HG03520 (cell line): ENCODE results near the gene MITF.
"Not testable (repeated sequence)": the region's sequence is repeated elsewhere in the genome, so short reads cannot be mapped to it uniquely, and the experiment has no call there.

Source experiments
- ATAC-seq: cut with Tn5 transposase; IDR thresholded peaks from one replicate; pipeline ENCODE4 v1.9.1; 2021; ENCODE audit warnings: mild to moderate bottlenecking, moderate library complexity; ENCODE audit not compliant: unreplicated experiment

MITF gene

DNA sequence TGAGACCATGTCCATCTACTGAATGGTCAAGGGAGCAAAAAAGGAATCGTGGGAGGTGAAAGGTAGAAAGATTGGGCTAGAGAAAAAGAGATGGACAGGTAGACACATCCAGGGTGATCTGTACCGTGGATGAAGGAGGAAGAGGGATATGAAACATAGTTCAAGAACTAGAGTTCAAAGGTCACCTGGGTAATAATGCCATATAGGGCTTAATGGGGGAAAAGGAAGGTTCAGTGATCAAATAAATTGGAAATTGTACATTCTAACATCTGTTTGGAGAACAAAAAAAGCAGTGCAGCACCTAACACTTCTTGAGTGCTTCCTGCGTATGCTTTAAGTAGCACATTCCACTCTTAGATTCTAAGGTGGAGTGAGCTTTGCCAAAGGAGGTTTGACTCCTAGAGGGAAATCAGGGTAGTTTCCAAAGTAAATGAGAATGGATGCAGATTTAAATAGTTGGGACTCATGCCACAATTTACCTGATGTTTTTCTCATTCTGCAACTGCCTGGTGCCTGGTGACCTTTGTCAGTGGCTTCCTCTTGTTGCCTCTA is 46.6 kb downstream of the MITF start:
- no peak for ATAC-seq

- no peak for ATAC-seq
Observed at GRCh38 chr3:69786854-69787253, 47.6 kb downstream of the MITF start.

DNA sequence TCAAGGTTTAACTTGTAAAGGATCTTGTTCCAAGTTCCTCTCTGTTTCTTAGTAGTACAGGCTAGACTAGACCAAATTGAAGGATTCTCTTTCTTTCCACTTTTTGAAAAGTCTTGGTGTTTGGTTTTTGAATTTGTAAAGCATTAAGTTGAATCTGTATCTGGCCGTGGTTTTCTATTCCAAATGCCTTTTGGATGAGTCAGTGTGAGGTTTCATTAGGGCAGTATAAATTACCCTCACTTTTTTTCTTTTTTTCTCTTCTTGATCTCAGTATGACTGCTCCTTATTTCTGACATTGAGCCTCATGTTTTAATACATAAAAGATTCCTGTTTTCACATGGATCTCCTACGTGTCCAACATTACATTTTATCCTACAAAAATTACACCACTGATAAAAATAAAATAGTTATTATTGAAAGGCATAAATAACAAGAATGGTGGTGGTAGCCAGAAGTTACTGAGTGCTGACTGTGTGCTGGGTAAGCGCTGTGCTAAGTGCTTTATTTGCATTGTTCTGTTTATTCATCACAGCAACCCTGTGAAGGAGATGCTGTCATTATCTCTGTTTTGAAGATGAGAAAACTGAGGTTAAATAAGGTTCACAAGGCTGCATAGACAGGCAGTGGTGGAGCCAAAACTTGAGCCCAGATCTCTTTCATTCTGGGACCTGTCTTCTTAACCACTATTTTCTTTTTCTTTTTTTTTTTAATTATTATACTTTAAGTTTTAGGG is 48.3 kb downstream of the MITF start:
- ATAC-seq, result no peak

DNA sequence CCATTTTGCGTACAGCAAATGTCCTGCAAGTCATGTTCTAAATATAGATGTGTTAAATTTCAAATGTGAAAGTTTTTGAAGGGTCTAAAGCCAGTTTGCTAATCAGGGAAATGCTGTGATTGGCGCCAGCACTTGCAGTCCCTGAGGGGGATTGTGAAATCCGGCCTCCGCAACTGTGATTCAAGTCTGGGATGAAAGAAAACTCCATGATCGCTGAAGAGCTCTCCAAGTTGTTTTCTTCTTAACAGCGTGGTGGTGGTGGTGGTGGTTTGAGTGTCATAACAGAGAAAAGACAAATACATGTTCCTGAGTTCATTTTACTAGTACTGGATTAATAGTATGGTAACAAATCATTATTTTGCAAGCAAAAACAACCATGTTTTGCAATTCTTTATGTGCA is 51.8 kb downstream of the MITF start:
- no peak for ATAC-seq

GRCh38 chr3:69791919-69792399 is 52.7 kb downstream of the MITF start:
- no peak for ATAC-seq

DNA sequence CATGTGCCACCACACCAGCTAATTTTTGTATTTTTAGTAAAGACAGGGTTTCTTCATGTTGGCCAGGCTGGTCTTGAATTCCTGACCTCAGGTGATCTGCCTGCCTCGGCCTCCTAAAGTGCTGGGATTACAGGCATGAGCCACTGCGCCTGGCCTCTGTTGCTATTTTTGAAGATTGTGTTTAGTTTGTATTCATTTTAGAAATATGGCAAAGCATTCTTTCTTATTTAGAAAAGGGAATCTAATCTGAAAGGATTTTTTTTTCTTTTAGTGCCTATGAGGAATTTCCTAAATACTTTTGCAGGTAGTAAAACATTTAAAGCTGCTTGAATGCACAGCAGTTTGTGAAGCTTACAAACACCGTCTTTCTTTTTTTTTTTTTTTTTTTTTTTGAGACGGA is 56.9 kb downstream of the MITF start:
- ATAC-seq, result not testable (repeated sequence)

- ATAC-seq, result no peak
Observed at GRCh38 chr3:69803681-69804270, 64.5 kb downstream of the MITF start.

- ATAC-seq, result no peak
Observed at GRCh38 chr3:69805491-69805890, 66.2 kb downstream of the MITF start.

- ATAC-seq, result no peak
Observed at GRCh38 chr3:69806735-69807438, 67.6 kb downstream of the MITF start.

DNA sequence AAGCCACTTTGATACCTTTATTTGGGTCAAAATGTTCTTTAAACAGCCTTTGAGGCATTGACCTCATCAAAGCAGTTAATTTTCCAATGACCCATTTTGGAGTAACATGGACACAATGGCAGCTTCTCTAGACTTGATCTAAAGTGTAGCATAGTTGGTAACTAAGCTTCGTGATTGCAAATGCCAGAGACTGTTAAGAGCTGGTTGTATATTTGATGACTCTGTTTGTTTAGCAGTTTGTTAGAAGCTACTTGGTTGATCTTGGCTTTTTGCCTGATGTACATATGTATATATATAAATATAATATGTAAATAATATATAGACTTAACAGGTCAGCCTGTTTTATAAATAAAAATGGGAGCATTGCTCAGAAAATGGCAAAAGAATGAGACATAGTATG is 68.4 kb downstream of the MITF start:
- ATAC-seq, result no peak

DNA sequence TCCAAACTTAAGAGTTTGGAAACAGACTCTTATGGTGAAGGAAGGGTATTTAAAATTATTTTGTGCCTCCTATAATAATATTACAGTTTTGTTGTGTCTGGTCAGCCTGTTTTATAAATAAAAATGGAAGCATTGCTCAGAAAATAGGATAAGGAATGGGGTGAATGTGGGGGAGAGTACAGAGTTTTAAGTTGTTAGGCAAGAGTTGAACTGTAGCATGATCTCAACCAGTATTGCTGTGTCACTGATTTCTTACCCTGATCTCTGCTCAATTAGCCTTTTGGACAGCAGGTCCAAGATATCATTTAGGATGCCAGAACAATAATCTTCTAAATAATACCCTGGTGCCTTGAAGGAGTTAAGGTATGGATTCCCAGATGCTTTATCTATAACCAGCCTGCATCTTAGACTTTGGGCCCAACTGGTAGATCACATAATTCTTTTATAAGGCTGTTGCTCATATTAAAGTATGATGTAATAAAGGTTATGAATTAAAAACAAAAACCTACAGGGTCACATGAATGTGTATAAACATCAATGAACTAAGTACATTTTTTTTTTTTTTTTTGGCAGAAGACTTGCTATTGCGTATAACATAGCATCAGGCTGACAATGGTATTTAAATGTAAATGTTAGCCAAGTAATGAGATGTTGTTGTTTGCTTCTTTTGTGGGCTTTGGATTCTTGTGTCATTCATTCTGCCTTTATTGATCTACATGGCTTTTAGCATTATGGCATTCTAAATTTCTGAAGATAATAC is 70.0 kb downstream of the MITF start:
- ATAC-seq, result no peak

GRCh38 chr3:69811452-69812401 is 72.5 kb downstream of the MITF start:
- ATAC-seq, result no peak

DNA sequence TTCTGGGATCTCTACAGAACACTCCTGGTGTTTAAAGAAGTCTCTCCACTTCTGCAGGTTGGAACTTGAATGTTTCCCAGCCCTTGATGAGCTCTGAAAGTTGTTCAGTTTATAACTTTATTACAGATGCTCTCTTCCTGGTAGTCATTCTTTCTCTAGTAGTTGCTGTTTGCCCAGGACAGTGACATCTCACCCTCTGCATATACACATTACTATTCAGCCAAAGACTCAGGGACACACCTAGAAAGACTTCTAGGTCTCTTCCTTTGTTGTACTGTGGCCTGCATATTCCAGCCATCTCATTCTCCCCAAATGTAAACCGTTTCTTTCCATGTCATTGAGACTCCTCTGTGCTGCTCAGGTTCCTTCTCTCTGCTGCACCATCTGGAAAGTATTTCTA is 76.7 kb downstream of the MITF start:
- ATAC-seq, result no peak

DNA sequence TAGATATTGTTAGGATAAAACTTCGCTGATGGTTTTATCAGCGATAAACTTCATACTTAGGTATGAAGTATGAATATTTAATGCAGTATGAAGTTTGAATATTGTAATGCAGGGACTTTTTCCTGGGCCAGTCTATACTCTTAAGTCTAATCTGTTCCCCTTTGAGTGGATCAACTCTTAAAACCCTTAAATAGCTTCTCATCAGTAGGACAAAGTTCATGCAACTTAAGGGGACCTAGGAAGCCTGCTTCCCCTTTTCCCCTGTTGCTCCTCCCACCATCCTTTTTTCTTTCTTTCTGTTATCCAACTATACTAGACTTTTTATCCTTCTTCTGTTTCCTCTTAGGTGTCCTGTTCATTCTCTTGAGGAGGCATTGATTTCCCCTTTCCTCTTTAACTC is 78.7 kb downstream of the MITF start:
- ATAC-seq, result no peak

DNA sequence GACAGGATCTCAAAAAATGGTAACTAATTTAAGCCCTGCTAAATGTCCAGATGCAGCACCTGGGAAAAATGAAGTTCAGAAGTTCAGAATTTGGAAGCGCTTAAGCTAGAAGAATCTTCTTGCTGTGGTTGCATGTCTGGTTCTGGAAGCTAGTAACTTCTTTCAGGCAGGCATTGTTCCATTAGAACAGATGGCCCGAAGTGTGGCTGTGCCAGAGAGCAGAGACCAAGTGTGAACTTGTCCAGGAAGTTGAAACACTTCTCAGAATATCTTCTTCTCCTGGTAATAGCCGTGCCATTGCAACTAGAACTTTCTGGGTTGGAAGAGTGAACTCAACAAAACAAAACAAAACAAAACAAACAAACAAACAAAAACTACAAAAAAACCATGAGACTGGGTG is 80.0 kb downstream of the MITF start:
- ATAC-seq, result no peak

DNA sequence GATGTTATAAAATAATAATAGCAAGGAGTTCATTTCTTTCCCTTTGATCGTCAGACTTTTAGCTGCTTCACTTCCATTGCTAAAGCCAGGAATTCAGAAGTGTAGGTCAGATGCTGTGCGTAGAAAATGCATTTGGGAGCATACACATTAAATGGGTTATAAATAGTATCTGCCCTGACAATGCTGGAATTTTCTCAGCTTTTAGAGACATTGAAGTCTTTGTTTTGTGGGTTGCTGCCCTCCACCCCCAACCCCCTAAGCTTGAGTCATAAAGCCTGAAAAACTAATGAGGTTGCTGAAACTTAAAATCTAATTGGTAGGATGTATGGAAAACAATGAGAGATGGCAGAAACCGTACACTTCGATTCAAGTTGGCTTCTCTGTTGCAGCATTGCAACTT is 81.9 kb downstream of the MITF start:
- ATAC-seq, result no peak

DNA sequence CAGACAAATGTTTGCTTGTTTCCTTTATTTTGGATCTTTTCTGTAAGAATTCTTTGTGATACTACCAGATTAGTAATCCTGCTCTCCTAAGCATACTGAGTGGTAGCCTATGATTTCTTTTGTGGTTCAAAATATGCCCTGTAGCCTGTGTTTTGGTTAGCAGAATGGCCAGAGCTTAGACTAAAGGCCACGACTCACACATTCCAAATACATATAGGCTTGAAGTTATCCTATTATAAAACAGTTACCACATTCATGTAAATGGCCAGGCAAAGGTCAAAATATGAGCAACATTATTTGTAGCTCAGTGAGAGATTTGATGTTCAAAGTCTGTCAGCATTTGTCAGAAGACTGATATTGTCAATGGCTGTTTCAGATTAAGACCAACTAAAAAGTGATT is 84.5 kb downstream of the MITF start:
- no peak for ATAC-seq

DNA sequence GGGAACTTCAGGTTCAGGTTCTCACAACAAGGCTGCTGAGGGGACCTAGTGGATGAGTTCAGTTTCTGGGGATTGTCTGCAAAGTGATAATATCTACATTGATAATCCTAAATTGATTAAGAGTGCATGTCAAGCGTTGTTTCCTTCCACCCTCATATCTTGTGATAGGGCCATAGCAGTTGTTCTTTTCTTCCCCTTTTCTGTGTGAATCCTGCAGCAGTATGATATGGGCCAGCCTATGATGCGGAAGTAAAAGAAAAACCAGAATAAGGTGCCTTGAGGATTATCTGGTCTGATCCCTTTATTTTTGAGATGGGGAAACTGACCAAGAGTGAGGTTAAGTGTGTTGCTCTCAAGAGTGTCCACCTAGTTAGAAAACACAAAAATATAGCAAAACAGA is 86.2 kb downstream of the MITF start:
- ATAC-seq, result no peak

GRCh38 chr3:69827127-69827526 is 87.9 kb downstream of the MITF start:
- no peak for ATAC-seq

DNA sequence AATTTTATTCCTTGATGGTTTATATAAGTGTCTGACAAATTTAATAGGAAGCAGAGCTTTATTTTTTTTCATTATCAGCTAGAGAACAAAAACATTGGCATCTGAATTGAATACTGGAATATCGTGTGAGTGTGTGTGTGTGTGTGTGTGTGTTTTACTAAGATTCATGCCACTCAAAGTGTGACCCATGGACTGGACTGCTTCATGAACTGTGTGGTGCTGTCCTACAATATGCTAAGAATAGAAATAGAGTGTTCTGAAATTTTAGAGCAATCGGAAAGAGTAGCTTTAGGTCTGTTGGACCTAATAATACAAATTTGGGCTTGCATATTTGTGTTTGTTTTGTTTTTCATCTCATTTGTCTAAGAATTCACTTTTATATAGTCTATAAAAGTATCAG is 89.6 kb downstream of the MITF start:
- no peak for ATAC-seq
